Liver (tissue), 9 donors: Measurements from ENCODE around the gene COL9A1. TPM values are rescaled to one million over a fixed set of nuclear protein-coding genes. Genes with fewer than 3 reads are reported as not detected.

ENCODE experiments used
- DNase-seq: peaks from one replicate; pipeline ENCODE4 v3.0.0-alpha.2; 2017; ENCODE audit warnings: low spot score
- H3K27ac ChIP-seq, 2 donors: one replicate each; pipeline ENCODE4 v1.7.0; 2013; ENCODE audit warnings: inconsistent platforms in 2 of 2, low read length in 2 of 2, control low read depth in 1 of 2, low read depth in 1 of 2, mild to moderate bottlenecking in 1 of 2
- H3K27me3 ChIP-seq, 4 donors: one replicate each; pipeline versions ENCODE4 v1.6.1 to v1.7.0; 2013; ENCODE audit warnings: low read length in 3 of 4, inconsistent platforms in 1 of 4, mild to moderate bottlenecking in 1 of 4, moderate library complexity in 1 of 4; ENCODE audit not compliant: control insufficient read depth in 4 of 4, insufficient read depth in 4 of 4
- H3K36me3 ChIP-seq, 4 donors: one replicate each; pipeline versions ENCODE4 v1.6.1 to v1.7.0; 2013; ENCODE audit warnings: low read length in 3 of 4, mild to moderate bottlenecking in 3 of 4, low read depth in 1 of 4, moderate library complexity in 1 of 4; ENCODE audit not compliant: control insufficient read depth in 4 of 4, insufficient read depth in 3 of 4
- H3K4me1 ChIP-seq, 4 donors: one replicate each; pipeline versions ENCODE4 v1.6.1 to v1.7.0; 2013; ENCODE audit warnings: low read length in 3 of 4, mild to moderate bottlenecking in 3 of 4, moderate library complexity in 1 of 4; ENCODE audit not compliant: control insufficient read depth in 4 of 4, insufficient read depth in 4 of 4
- H3K4me3 ChIP-seq, 3 donors: one replicate each; pipeline versions ENCODE4 v1.6.1 to v1.7.0; 2013; ENCODE audit warnings: low read length in 3 of 3, control low read depth in 1 of 3, low read depth in 1 of 3, mild to moderate bottlenecking in 1 of 3
- H3K9ac ChIP-seq, 2 donors: one replicate each; pipeline ENCODE4 v1.7.0; 2013; ENCODE audit warnings: low read length in 2 of 2, mild to moderate bottlenecking in 2 of 2, moderate library complexity in 2 of 2, control low read depth in 1 of 2, low read depth in 1 of 2
- H3K9me3 ChIP-seq, 4 donors: one replicate each; pipeline versions ENCODE4 v1.6.1 to v1.7.0; 2013; ENCODE audit warnings: low read length in 3 of 4; ENCODE audit not compliant: control insufficient read depth in 4 of 4
- EGR1 ChIP-seq, 2 donors: IDR thresholded peaks; 2 replicates each; pipeline ENCODE4 v1.6.1; 2016 to 2018; ENCODE audit warnings: antibody characterized with exemption in 2 of 2, low read depth in 2 of 2
- FOXA1 ChIP-seq: IDR thresholded peaks from 2 replicates; pipeline ENCODE4 v1.6.1; 2016; ENCODE audit warnings: antibody characterized with exemption
- FOXA2 ChIP-seq: IDR thresholded peaks from 2 replicates; pipeline ENCODE4 v1.6.1; 2016; ENCODE audit warnings: antibody characterized with exemption
- GABPA ChIP-seq, 2 donors: IDR thresholded peaks in 1 of 2; conservative IDR thresholded peaks in 1 of 2; 2 replicates each; pipeline ENCODE4 v1.6.1; 2016; ENCODE audit warnings: antibody characterized with exemption in 2 of 2, mild to moderate bottlenecking in 1 of 2, moderate library complexity in 1 of 2
- HNF4G ChIP-seq: IDR thresholded peaks from 2 replicates; pipeline ENCODE4 v1.6.1; 2016; ENCODE audit warnings: antibody characterized with exemption
- JUND ChIP-seq, 2 donors: IDR thresholded peaks; 2 replicates each; pipeline ENCODE4 v1.6.1; 2016; ENCODE audit warnings: antibody characterized with exemption in 2 of 2
- RXRA ChIP-seq, 2 donors: IDR thresholded peaks; 2 replicates each; pipeline ENCODE4 v1.6.1; 2017 to 2018; ENCODE audit warnings: antibody characterized with exemption in 2 of 2, mild to moderate bottlenecking in 1 of 2
- SP1 ChIP-seq: IDR thresholded peaks from 2 replicates; pipeline ENCODE4 v1.6.1; 2018; ENCODE audit warnings: antibody characterized with exemption, mild to moderate bottlenecking
- TAF1 ChIP-seq: conservative IDR thresholded peaks from 2 replicates; pipeline ENCODE4 v1.6.1; 2016; ENCODE audit warnings: antibody characterized with exemption, mild to moderate bottlenecking
- YY1 ChIP-seq: IDR thresholded peaks from 2 replicates; pipeline ENCODE4 v1.6.1; 2016; ENCODE audit warnings: antibody characterized with exemption, mild to moderate bottlenecking
- WGBS: extraction: QIAGEN DNeasy Blood & Tissue Kit; methylation state at CpG from one replicate; pipeline ENCODE4 v1.1.7; 2013; 5-methylcytosine and 5-hydroxymethylcytosine counted together
- polyA plus RNA-seq, 2 donors: library from polyadenylated mRNA; stranded (reverse) in 1 of 2; unstranded in 1 of 2; fragments of 200-250 nt in 1 of 2; fragments of >200 nt in 1 of 2; fragmentation: Nextera tagmentation in 1 of 2; extraction: Ambion mirVana in 1 of 2; gene quantifications; one replicate each; pipeline versions ENCODE4 v1.2.1 to v1.2.3, GENCODE V29; 2013 to 2015
- total RNA-seq, 2 donors: library from RNA; depleted of rRNA; stranded (reverse); fragments of >200 nt; gene quantifications; one replicate each; pipeline ENCODE4 v1.2.3, GENCODE V29; 2014
- TF ChIP-seq, protein P1 (sequence below): IDR thresholded peaks from 2 replicates; pipeline ENCODE4 v1.6.1; 2016; ENCODE audit warnings: antibody characterized with exemption, mild to moderate bottlenecking
- TF ChIP-seq, protein P2 (sequence below): IDR thresholded peaks from 2 replicates; pipeline ENCODE4 v1.6.1; 2016; ENCODE audit warnings: antibody characterized with exemption
- TF ChIP-seq, protein P3 (sequence below): fragments of 150-350 bp; IDR thresholded peaks from 2 replicates; pipeline ENCODE4 v1.5.1; 2017; ENCODE audit warnings: improper control_type of control experiment, low read depth, low read length; ENCODE audit not compliant: missing input control
- donor health status: healthy.
- donor health status: healthy.
- donor health status: healthy.
- donor health status: healthy.
- donor health status: healthy.

The COL9A1 gene
- total and polyA plus RNA-seq, 4 donors: 0.01 to 1.4 TPM; not detected in 2

DNA sequence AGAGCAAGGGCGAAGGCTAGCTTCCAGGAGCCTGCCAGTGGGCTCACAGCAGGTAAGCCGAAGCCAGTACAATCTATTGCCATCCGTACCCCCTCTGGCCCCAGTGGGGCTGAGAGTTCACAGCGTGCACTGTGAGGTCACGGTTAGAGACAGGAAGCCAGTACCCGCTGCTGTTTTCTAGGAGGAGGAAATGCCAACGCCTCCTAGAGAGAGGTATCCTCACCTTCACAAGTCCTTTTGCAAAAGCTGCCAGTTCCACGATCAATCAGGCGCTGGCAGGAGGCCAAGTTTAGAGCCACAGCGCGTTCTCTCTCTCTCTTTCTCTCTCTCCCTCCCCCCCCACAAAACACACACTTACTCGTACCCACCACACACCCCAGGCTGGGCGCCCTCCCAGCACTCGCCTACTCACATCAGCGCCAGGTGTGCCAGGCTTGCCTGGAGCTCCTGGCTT, 22.5 kb downstream of the COL9A1 start:
- H3K27ac ChIP-seq: no peak overlapping the region
- peak; percentile 44 for DNase-seq
- H3K9ac ChIP-seq: no peak overlapping the region
- no peaks in the 10 kb centered on the region for H3K9me3 ChIP-seq
- H3K27me3 ChIP-seq: peaks cover 0 to 24% (median 7%) of the 10 kb centered on the region in 4 donors
- H3K36me3 ChIP-seq: no peaks in the 10 kb centered on the region
- WGBS: 30% methylated on average over 15 of the region's 15 CpGs
- no peak for TF ChIP-seq FOXA1
- TF ChIP-seq YY1: no peak
- TF ChIP-seq, protein P1, sequence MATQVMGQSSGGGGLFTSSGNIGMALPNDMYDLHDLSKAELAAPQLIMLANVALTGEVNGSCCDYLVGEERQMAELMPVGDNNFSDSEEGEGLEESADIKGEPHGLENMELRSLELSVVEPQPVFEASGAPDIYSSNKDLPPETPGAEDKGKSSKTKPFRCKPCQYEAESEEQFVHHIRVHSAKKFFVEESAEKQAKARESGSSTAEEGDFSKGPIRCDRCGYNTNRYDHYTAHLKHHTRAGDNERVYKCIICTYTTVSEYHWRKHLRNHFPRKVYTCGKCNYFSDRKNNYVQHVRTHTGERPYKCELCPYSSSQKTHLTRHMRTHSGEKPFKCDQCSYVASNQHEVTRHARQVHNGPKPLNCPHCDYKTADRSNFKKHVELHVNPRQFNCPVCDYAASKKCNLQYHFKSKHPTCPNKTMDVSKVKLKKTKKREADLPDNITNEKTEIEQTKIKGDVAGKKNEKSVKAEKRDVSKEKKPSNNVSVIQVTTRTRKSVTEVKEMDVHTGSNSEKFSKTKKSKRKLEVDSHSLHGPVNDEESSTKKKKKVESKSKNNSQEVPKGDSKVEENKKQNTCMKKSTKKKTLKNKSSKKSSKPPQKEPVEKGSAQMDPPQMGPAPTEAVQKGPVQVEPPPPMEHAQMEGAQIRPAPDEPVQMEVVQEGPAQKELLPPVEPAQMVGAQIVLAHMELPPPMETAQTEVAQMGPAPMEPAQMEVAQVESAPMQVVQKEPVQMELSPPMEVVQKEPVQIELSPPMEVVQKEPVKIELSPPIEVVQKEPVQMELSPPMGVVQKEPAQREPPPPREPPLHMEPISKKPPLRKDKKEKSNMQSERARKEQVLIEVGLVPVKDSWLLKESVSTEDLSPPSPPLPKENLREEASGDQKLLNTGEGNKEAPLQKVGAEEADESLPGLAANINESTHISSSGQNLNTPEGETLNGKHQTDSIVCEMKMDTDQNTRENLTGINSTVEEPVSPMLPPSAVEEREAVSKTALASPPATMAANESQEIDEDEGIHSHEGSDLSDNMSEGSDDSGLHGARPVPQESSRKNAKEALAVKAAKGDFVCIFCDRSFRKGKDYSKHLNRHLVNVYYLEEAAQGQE: no peak
- no peak for TF ChIP-seq SP1
- no peak for TF ChIP-seq TAF1
- TF ChIP-seq EGR1 (IDR thresholded peaks at IDR 0.05; ENCODE audit: low read depth in 2 of 2): no peak
- TF ChIP-seq HNF4G: no peak
- no peak for TF ChIP-seq GABPA (IDR thresholded peaks at IDR 0.05 in 1 of 2, conservative IDR thresholded peaks at IDR 0.05 in 1 of 2)
- no peak for TF ChIP-seq FOXA2
- H3K4me3 ChIP-seq: no peak overlapping the region
- H3K4me1 ChIP-seq: peaks cover 0 to 11% (median 5%) of the 10 kb centered on the region in 4 donors

DNA sequence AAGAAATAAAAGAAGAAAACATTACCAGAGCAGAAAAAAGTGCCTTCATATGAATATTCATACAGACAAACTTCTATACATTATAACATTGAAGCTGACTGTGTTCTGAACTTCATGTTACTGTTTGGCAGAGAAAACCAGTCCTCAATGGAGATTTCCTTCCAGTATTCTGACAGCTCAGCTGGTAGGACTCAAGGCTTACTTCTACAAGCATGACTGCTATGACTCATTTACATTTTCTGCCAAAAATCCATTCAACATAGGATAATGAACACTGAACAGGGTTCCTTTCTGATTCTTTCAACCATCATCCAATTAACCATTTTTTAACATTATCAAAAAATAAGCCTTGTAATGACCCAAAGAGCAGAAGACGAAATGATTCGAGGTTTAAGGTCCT, 25.4 kb downstream of the COL9A1 start:
- H3K4me3 ChIP-seq: no peak overlapping the region
- H3K9ac ChIP-seq: no peak overlapping the region
- H3K4me1 ChIP-seq: peaks cover 0 to 4% (median 2%) of the 10 kb centered on the region in 4 donors
- TF ChIP-seq JUND (IDR thresholded peaks at IDR 0.05): peak in 1 of 2 donors; percentile 29
- no peak for TF ChIP-seq YY1
- H3K9me3 ChIP-seq: peaks cover 0 to 2% (median 0%) of the 10 kb centered on the region in 4 donors
- no peak for DNase-seq
- no peak overlapping the region for H3K27ac ChIP-seq
- H3K36me3 ChIP-seq: no peaks in the 10 kb centered on the region
- peaks cover 0 to 11% (median 5%) of the 10 kb centered on the region in 4 donors for H3K27me3 ChIP-seq
- WGBS: 78% methylated on average over 2 of the region's 2 CpGs

DNA sequence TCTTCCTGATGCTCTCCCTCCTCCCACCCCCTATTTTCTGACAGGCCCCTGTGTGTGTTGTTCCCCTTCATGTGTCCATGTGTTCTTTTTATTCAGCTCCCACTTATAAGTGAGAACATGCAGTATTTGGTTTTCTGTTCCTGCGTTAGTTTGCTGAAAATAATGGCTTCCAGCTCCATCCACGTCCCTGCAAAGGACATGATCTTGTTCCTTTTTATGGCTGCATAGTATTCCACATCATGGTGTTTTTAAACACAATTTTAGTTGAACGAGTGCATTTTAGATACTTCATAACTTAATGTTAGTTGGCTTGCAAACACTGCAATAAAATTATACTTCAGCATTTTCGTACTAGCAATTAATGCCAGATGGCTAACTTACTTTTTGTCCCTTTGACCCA, 28.5 kb downstream of the COL9A1 start:
- Histone ChIP-seq H3K27me3 (peaks cover 0 to 4% (median 0%) of the 10 kb centered on the region in 4 donors), H3K9ac (no peak overlapping the region), H3K36me3 (no peaks in the 10 kb centered on the region), H3K27ac (no peak overlapping the region), H3K4me1 (no peaks in the 10 kb centered on the region), H3K4me3 (no peak overlapping the region), H3K9me3 (peaks cover 0 to 2% (median 0%) of the 10 kb centered on the region in 4 donors)
- TF ChIP-seq, protein P2, sequence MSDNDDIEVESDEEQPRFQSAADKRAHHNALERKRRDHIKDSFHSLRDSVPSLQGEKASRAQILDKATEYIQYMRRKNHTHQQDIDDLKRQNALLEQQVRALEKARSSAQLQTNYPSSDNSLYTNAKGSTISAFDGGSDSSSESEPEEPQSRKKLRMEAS: no peak
- TF ChIP-seq, protein P3, sequence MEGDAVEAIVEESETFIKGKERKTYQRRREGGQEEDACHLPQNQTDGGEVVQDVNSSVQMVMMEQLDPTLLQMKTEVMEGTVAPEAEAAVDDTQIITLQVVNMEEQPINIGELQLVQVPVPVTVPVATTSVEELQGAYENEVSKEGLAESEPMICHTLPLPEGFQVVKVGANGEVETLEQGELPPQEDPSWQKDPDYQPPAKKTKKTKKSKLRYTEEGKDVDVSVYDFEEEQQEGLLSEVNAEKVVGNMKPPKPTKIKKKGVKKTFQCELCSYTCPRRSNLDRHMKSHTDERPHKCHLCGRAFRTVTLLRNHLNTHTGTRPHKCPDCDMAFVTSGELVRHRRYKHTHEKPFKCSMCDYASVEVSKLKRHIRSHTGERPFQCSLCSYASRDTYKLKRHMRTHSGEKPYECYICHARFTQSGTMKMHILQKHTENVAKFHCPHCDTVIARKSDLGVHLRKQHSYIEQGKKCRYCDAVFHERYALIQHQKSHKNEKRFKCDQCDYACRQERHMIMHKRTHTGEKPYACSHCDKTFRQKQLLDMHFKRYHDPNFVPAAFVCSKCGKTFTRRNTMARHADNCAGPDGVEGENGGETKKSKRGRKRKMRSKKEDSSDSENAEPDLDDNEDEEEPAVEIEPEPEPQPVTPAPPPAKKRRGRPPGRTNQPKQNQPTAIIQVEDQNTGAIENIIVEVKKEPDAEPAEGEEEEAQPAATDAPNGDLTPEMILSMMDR: no peak
- TF ChIP-seq TAF1 (no peak), EGR1 (IDR thresholded peaks at IDR 0.05; ENCODE audit: low read depth in 2 of 2) (no peak), GABPA (IDR thresholded peaks at IDR 0.05 in 1 of 2, conservative IDR thresholded peaks at IDR 0.05 in 1 of 2) (no peak), RXRA (IDR thresholded peaks at IDR 0.05) (no peak)
- no peak for DNase-seq
- 83% methylated on average over 4 of the region's 4 CpGs for WGBS
